Esophagus squamous epithelium (tissue), 4 donors: Measurements from ENCODE around the gene GRAMD4.

Source experiments
- CTCF ChIP-seq, 6 experiments: fragments of 450-650 bp in 4 of 6; fragments of 200-600 bp in 2 of 6; sonication (generic) in 2 of 6; IDR thresholded peaks; one replicate each; pipeline ENCODE4 v1.5.1; 2016 to 2019; ENCODE audit warnings: antibody characterized with exemption in 6 of 6, mild to moderate bottlenecking in 4 of 6, moderate library complexity in 4 of 6
- POLR2A ChIP-seq, 4 donors: fragments of 450-650 bp; IDR thresholded peaks; one replicate each; pipeline ENCODE4 v1.6.1; 2017; ENCODE audit warnings: antibody characterized with exemption in 4 of 4, mild to moderate bottlenecking in 4 of 4, moderate library complexity in 3 of 4

- TF ChIP-seq CTCF (IDR thresholded peaks at IDR 0.05) (no peak), POLR2A (IDR thresholded peaks at IDR 0.05) (no peak)
These were observed 1.9 kb downstream of the GRAMD4 start for GRCh38 chr22:46622081-46622521.
